Spinal cord (tissue), 10 donors: ENCODE data around the gene MTMR4. TPM values are rescaled to one million over a fixed set of nuclear protein-coding genes. Genes with fewer than 3 reads are reported as not detected.

Source experiments
- DNase-seq, 6 donors: peaks; one replicate each; pipeline versions ENCODE4 v3.0.0 to v3.0.0-alpha.2; 2013 to 2015; ENCODE audit warnings: low spot score in 6 of 6, low read depth in 4 of 6
- H3K27ac ChIP-seq: one replicate; pipeline ENCODE4 v1.5.1; 2013; ENCODE audit warnings: low read depth, low read length, control low read depth
- H3K27me3 ChIP-seq: one replicate; pipeline ENCODE4 v1.6.1; 2013; ENCODE audit warnings: low read length; ENCODE audit not compliant: control insufficient read depth, insufficient read depth
- H3K36me3 ChIP-seq: one replicate; pipeline ENCODE4 v1.6.1; 2013; ENCODE audit warnings: low read length; ENCODE audit not compliant: control insufficient read depth, insufficient read depth
- H3K4me1 ChIP-seq: one replicate; pipeline ENCODE4 v1.6.1; 2013; ENCODE audit warnings: low read length; ENCODE audit not compliant: control insufficient read depth, insufficient read depth
- H3K4me3 ChIP-seq: one replicate; pipeline ENCODE4 v1.5.1; 2013; ENCODE audit warnings: low read depth, low read length, control low read depth
- H3K9me3 ChIP-seq: one replicate; pipeline ENCODE4 v1.6.1; 2013; ENCODE audit warnings: low read length; ENCODE audit not compliant: control insufficient read depth, insufficient read depth
- WGBS: methylation state at CpG from one replicate; pipeline ENCODE4 v1.1.5; 2013; ENCODE audit warnings: missing lambda C conversion rate; ENCODE audit not compliant: insufficient coverage; 5-methylcytosine and 5-hydroxymethylcytosine counted together
- polyA plus RNA-seq, 2 donors: library from polyadenylated mRNA; unstranded; fragments of 120-200 nt; gene quantifications; one replicate each; pipeline ENCODE4 v1.2.1, GENCODE V29; 2013; ENCODE audit not compliant: insufficient read length in 2 of 2
- total RNA-seq, 2 donors: library from RNA; depleted of rRNA in 1 of 2; stranded (reverse); fragments of 120-200 nt in 1 of 2; fragments of >200 nt in 1 of 2; gene quantifications; one replicate each; pipeline versions ENCODE4 v1.2.3 to v1.2.4, GENCODE V29; 2013 to 2014
- donor health status: healthy.

MTMR4 gene
- total and polyA plus RNA-seq, 4 donors: 54.2 to 76.1 (median 70.0) TPM

- 29% methylated on average over 2 of the region's 3 CpGs for WGBS
- no peaks in the 10 kb centered on the region for H3K9me3 ChIP-seq
- H3K4me1 ChIP-seq: peaks cover 50% of the 10 kb centered on the region
- H3K27ac ChIP-seq: no peak overlapping the region
- H3K27me3 ChIP-seq: no peaks in the 10 kb centered on the region
- no peak for DNase-seq
- no peak overlapping the region for H3K4me3 ChIP-seq
- peaks cover 14% of the 10 kb centered on the region for H3K36me3 ChIP-seq
Measured at GRCh38 chr17:58528443-58528842, 14.0 kb upstream of the MTMR4 start.

GRCh38 chr17:58527949-58528348, 13.5 kb upstream of the MTMR4 start:
- DNase-seq: no peak
- Histone ChIP-seq H3K9me3 (no peaks in the 10 kb centered on the region), H3K36me3 (peaks cover 14% of the 10 kb centered on the region), H3K4me1 (peaks cover 46% of the 10 kb centered on the region), H3K4me3 (no peak overlapping the region), H3K27me3 (no peaks in the 10 kb centered on the region), H3K27ac (no peak overlapping the region)
- WGBS: 80% methylated on average over 2 of the region's 3 CpGs

- Histone ChIP-seq H3K36me3 (peaks cover 14% of the 10 kb centered on the region), H3K27me3 (no peaks in the 10 kb centered on the region), H3K27ac (no peak overlapping the region), H3K9me3 (no peaks in the 10 kb centered on the region), H3K4me1 (peaks cover 40% of the 10 kb centered on the region), H3K4me3 (no peak overlapping the region)
- DNase-seq: no peak
- no CpG with 5 or more reads among the region's 2 CpGs for WGBS
Measured at GRCh38 chr17:58527306-58527705, 12.9 kb upstream of the MTMR4 start.

- H3K9me3 ChIP-seq: no peaks in the 10 kb centered on the region
- peaks cover 20% of the 10 kb centered on the region for H3K36me3 ChIP-seq
- no peak overlapping the region for H3K27ac ChIP-seq
- no peak overlapping the region for H3K4me3 ChIP-seq
- 53% methylated on average over 2 of the region's 3 CpGs for WGBS
- no peak for DNase-seq
- peaks cover 22% of the 10 kb centered on the region for H3K4me1 ChIP-seq
- H3K27me3 ChIP-seq: no peaks in the 10 kb centered on the region
Measured at GRCh38 chr17:58525239-58525638, 10.8 kb upstream of the MTMR4 start.

- no peak for DNase-seq
- H3K4me1 ChIP-seq: peaks cover 19% of the 10 kb centered on the region
- H3K9me3 ChIP-seq: no peaks in the 10 kb centered on the region
- peaks cover 16% of the 10 kb centered on the region for H3K36me3 ChIP-seq
- 91% methylated on average over 10 of the region's 10 CpGs for WGBS
- H3K27me3 ChIP-seq: no peaks in the 10 kb centered on the region
- H3K4me3 ChIP-seq: no peak overlapping the region
- no peak overlapping the region for H3K27ac ChIP-seq
Measured at GRCh38 chr17:58521680-58522079, 7.2 kb upstream of the MTMR4 start.

- Histone ChIP-seq H3K27ac (no peak overlapping the region), H3K4me1 (peaks cover 19% of the 10 kb centered on the region), H3K36me3 (peaks cover 10% of the 10 kb centered on the region), H3K4me3 (no peak overlapping the region), H3K9me3 (no peaks in the 10 kb centered on the region), H3K27me3 (no peaks in the 10 kb centered on the region)
- WGBS: 59% methylated on average over 14 of the region's 15 CpGs
- DNase-seq: peak in 1 of 6 donors; percentile 41
Measured at GRCh38 chr17:58520843-58521430, 6.5 kb upstream of the MTMR4 start.

- peak overlapping the region; percentile 98 for H3K27ac ChIP-seq
- H3K4me3 ChIP-seq: peak overlapping the region; percentile 95
- H3K36me3 ChIP-seq: peaks cover 10% of the 10 kb centered on the region
- peaks cover 36% of the 10 kb centered on the region for H3K4me1 ChIP-seq
- H3K27me3 ChIP-seq: no peaks in the 10 kb centered on the region
- 0% methylated on average over 38 of the region's 39 CpGs for WGBS
- no peaks in the 10 kb centered on the region for H3K9me3 ChIP-seq
- peak; percentile 99 to 100 (median 99) for DNase-seq
Measured at GRCh38 chr17:58517928-58518609, 3.6 kb upstream of the MTMR4 start.

- H3K27ac ChIP-seq: peak overlapping the region; percentile 86
- H3K4me1 ChIP-seq: peaks cover 41% of the 10 kb centered on the region
- H3K36me3 ChIP-seq: peaks cover 13% of the 10 kb centered on the region
- peak overlapping the region; percentile 95 for H3K4me3 ChIP-seq
- under 1% methylated on average over 24 of the region's 27 CpGs for WGBS
- DNase-seq: no peak
- H3K9me3 ChIP-seq: no peaks in the 10 kb centered on the region
- no peaks in the 10 kb centered on the region for H3K27me3 ChIP-seq
Measured at GRCh38 chr17:58517378-58517927, 3.0 kb upstream of the MTMR4 start.

GRCh38 chr17:58516644-58517377, 2.4 kb upstream of the MTMR4 start:
- no peaks in the 10 kb centered on the region for H3K27me3 ChIP-seq
- peak overlapping the region; percentile 86 for H3K27ac ChIP-seq
- 80% methylated on average over 2 of the region's 2 CpGs for WGBS
- DNase-seq: no peak
- peaks cover 45% of the 10 kb centered on the region for H3K4me1 ChIP-seq
- H3K9me3 ChIP-seq: no peaks in the 10 kb centered on the region
- H3K4me3 ChIP-seq: peak overlapping the region; percentile 95
- H3K36me3 ChIP-seq: peaks cover 18% of the 10 kb centered on the region
